Stimulated activated CD4-positive, alpha-beta T cell treated with anti-CD3 and anti-CD28 coated beads, Interleukin-15, amount 100 ng/mL, for 48 hours (primary cell): ENCODE measurements around the gene TTC38.
"Not testable (repeated sequence)": the region's sequence is repeated elsewhere in the genome, so short reads cannot be mapped to it uniquely, and the experiment has no call there.

ENCODE experiments used
- DNase-seq, 2 donors: peaks; one replicate each; pipeline ENCODE4 v3.0.0-alpha.2; 2020; ENCODE audit warnings: low read depth in 2 of 2

Gene TTC38

DNA sequence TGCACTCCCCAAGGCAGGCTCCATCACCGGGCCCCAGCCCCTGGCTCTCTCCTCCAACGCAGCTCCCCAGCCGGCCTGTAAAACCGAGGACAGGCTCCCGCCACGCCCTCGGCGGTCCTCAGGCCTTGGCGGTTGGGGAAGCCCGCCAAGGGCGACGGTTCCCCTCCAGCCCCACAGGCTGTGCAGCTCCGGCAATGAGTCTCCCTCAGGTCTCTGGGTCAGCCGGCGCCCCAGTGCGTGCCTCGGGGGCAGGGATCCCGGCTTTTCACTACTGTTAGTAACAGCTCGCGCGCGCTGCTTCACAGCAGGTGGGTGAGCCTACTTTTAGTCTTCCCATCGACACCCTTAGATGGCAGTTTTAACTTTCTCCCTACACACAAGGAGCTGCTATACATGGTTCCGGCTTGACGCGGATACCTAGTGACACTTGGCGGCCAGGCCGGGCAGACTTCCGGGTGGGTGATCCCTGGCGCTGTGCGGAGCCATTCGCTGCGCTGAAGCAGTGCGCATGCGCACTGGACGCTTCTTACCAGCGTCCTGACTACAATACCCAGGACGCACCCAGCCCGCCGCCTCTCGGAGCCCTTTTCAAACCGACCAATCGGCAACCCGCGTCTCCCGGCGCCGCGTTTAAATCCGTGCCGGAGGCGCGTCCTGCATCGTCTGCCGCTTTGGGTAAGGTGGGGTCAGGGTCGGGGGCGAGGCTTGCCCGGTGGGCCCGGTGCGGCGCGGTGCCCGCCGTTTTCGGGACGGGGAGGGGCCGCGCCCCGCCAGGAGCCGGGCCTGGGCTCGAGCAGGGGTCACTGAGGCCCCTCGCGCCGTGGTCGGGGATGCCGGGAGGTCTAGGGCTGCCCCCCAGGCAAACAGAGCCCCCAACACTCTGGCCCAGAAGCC, 28.7 kb downstream of the TTC38 start, which contains the start of gene GTSE1:
Gene GTSE1, plus strand, starts transcription at position 614 of the 894 bp plus-strand sequence. CDS start 531 bp downstream, outside the sequence.
- DNase-seq, result peak; percentile 95 to 98

DNA sequence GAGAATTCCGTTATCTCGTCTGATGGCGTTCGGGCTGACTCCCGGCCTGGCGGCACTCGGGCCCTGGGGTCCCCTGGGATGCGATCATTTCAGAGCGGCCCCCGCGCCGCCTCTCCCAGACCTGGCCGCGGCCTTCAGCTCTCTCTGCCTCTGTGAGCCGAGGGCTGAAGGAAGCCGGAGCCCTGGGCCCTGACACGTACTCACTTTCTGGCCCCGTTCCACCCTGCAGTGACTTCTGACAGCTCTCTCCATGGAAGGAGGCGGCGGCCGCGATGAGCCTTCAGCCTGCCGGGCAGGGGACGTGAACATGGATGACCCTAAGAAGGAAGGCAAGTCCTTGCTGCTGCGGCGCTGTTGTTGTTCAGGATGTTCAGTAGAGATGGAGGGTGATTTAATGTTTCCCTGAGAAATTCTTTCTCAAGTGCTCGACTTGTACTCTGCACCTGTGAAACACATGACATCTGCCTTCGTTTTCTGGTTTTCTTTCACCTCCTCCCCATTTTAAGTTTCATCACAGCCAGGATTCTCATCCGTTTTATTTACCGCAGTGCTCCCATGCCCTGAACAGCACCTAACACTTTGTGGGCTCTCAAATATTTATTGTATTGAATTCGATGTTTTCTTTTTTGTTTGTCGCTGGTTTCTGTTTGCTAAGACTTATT, 29.5 kb downstream of the TTC38 start:
- DNase-seq, result no peak

DNA sequence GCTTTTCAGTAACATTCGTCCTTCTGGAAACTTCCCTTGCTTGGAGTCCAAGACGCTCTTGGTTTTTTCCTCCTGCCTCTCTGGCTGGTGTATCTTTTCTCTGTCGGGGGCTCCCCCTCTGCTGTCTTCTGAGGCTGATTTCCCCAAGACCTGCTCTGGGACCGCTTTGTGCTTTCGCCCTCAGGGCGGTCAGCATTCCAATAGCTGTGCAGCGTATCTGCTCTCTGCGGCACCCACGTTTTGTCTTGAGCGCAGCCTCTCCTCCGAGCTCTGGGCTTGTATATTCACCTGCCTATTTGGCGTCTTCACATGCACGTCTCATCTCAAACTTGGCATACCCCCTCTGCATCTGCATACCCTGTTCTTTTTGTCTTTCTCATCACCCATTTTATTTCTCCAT, 31.3 kb downstream of the TTC38 start:
- DNase-seq, result no peak

DNA sequence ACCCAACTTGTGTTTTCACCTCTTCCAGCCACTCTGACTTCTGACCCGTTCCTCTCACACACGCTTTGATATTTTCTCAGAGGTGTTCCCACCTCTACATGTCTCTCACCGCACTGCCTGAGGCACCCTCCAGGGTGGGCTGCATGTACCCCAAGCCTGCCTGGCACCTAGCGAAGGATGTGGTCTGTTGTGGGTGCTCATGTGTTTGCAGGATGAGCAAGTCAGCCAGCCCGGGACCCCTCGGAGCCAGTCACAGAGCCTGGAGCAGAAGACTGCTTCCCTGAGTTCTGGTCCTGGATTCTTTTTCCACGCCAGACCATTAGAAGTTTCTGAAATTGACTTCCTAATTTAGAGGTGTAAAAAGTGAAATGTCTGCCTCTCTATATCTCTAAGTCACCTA, 32.7 kb downstream of the TTC38 start:
- DNase-seq, result no peak

DNA sequence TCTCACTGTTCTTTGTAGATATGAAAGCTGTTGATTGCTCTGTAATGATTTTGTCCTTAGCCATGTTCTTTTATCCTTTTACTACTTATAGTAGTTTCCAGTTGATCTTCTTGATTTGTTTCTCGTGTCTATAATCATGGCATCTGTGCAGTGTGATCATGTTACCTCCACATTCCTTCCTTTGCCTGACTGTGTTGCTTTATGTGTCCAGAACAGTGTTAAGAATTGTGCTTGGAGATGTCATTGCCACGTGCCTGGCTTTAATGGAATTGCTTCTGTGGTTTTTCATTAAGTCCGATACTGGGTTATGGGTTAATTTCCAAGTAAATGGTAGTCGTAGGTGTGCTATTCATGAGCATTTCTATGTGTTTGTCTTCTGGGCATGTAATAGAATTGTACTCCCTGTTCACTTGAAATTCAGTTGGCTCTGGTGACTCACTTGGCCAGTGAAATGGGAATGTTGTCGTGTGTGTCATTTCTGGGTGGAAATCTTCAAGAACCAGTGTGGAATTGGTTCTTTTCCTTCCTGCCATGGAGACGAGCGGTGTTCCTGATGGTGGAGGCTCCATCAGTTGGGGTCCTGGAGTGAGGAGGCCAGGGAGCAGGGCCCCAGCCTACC, 35.6 kb downstream of the TTC38 start:
- no peak for DNase-seq

- DNase-seq, result no peak
These were observed 40.6 kb downstream of the TTC38 start for GRCh38 chr22:46308283-46308988.

GRCh38 chr22:46309526-46310085, 41.8 kb downstream of the TTC38 start:
- DNase-seq, result no peak

DNA sequence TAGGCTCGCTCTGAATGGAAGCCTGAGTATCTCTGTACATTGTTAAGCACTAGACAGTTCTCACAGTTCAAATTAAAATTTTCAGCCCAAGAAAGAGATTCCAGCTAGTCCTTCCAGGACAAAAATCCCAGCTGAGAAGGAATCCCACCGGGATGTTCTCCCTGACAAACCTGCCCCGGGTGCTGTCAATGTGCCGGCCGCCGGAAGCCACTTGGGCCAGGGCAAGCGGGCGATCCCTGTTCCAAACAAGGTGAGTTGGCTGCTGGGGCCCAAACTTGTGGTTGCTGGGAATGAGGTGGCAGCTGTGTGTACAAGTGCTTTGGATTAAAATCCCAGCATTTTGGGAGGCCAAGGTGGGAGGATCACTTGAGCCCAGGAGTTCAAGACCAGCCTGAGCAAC, 44.2 kb downstream of the TTC38 start:
- no peak for DNase-seq

GRCh38 chr22:46312848-46313247, 45.0 kb downstream of the TTC38 start:
- not testable (repeated sequence) for DNase-seq

DNA sequence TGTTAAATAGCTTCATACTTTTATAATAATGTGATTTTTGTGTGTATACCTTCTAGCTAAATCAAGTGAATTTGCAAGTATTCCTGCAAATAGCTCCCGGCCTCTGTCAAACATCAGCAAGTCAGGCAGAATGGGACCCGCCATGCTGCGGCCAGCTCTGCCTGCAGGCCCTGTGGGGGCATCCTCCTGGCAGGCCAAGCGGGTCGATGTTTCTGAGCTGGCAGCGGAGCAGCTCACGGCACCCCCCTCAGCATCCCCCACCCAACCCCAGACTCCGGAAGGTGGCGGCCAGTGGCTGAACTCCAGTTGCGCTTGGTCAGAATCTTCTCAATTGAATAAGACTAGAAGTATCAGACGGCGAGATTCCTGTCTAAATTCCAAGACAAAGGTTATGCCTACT, 48.2 kb downstream of the TTC38 start:
- no peak for DNase-seq

DNA sequence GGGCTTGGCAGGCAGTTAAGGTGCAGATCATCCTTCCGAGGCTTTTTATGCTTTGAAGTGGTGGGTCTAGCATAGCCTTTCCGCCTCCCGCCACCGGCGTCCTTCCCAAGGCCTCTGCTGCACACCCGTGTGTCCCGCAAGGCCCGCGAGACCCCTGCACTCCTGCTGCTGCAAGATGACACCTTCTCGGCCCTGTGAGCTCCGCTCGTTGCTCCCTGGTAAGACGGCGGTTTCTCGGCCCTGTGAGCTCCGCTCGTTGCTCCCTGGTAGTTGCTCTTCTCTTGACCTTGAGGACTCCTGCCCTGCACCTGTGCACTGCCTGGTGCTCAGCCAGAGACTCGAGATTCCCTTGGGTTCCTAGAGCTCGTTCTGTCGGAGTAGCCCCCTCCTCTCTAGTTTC, 49.8 kb downstream of the TTC38 start:
- no peak for DNase-seq

DNA sequence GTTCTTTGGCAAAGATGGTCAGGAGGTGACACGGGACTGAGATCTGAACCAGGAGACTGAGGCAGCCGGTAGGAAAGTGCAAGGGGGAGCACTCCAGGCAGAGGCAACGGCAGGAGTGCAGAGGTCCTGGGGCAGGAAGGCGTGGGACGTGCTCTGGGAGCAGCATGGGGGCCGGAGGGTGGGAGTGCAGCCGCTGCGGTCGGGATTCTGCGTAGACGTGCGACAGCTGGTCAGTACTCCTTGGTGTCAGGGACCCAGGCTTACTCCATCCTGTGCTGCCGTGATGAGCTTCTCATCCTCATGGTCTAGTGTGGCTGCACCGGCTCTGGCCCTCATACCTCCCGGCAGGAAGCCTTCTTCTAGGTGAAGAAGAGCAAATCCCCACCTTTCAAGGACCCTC, 50.8 kb downstream of the TTC38 start:
- no peak for DNase-seq

DNA sequence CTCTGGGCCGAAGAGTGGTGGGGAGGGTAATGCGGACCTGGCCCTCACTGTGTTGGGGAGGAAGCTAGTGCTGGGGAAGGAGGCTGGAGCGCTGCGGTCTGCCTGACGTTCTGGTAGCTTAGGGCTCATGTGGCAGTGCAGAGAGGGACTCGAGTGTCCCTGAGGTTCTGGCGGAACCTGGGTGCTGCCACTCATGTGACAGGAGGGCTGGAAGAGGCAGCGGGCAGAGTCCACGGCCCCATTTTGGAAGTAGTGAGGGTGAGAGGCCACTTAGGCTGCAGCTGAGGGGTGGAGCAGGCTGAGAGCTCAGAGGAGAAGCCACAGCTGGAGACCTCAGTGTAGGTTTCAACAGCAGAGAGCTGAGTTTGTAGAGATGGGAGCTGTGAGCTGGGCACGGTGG, 51.5 kb downstream of the TTC38 start:
- DNase-seq, result no peak

- DNase-seq, result no peak
These were observed 52.4 kb downstream of the TTC38 start for GRCh38 chr22:46320166-46320710.

- no peak for DNase-seq
These were observed 53.0 kb downstream of the TTC38 start for GRCh38 chr22:46320716-46321386.

- no peak for DNase-seq
These were observed 54.9 kb downstream of the TTC38 start for GRCh38 chr22:46322711-46323110.

DNA sequence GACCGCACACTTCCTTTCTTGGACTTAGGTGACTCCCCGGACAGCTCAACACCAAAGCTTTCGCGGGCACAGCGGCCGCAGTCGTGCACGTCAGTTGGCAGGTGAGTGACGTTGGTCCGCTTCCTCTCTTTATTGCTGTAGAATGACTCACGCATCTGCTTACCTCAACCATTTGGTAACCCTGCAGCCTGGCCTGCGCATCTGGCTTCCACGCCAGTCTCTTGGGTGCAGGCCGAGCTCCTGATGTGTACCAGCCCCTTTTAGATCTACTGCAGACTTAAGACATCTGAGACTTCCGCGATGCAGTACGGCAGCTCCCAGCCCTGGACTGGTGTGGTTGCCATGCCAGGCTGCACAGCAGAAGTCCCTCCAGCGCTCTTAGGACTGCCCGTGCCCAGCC, 55.4 kb downstream of the TTC38 start:
- no peak for DNase-seq

GRCh38 chr22:46326066-46326680, 58.4 kb downstream of the TTC38 start:
- DNase-seq, result no peak

GRCh38 chr22:46327691-46328465, 60.1 kb downstream of the TTC38 start:
- DNase-seq, result no peak

- no peak for DNase-seq
These were observed 61.0 kb downstream of the TTC38 start for GRCh38 chr22:46328797-46329196.
